Heart right ventricle (tissue), 16 donors: Measurements from ENCODE around the gene RASAL1. TPM values are rescaled to one million over a fixed set of nuclear protein-coding genes. Genes with fewer than 3 reads are reported as not detected.

Source experiments
- ATAC-seq, 8 donors: fragments of 200-7000 bp; cut with Tn5 transposase; one replicate each; pipeline ENCODE4 v1.9.1; 2020; ENCODE audit warnings: mild to moderate bottlenecking in 8 of 8, moderate library complexity in 8 of 8, moderate number of reproducible peaks in 1 of 8
- DNase-seq, 2 donors: peaks; one replicate each; pipeline ENCODE4 v3.0.0-alpha.2; 2020
- H3K27ac ChIP-seq, 10 donors: fragments of 200-600 bp; sonication (generic) in 2 of 10; one replicate each; pipeline versions ENCODE4 v1.5.0 to v1.8.0; 2020 to 2022; ENCODE audit warnings: mild to moderate bottlenecking in 3 of 10
- H3K27me3 ChIP-seq, 7 donors: fragments of 200-600 bp; one replicate each; pipeline ENCODE4 v1.8.0; 2021 to 2022; ENCODE audit warnings: mild to moderate bottlenecking in 2 of 7
- H3K36me3 ChIP-seq, 9 donors: fragments of 200-600 bp; sonication (generic) in 1 of 9; one replicate each; pipeline versions ENCODE4 v1.5.0 to v1.8.0; 2020 to 2022; ENCODE audit warnings: mild to moderate bottlenecking in 2 of 9
- H3K4me1 ChIP-seq, 9 donors: fragments of 200-600 bp; sonication (generic) in 1 of 9; one replicate each; pipeline versions ENCODE4 v1.5.0 to v1.8.0; 2020 to 2022; ENCODE audit warnings: mild to moderate bottlenecking in 4 of 9
- H3K4me3 ChIP-seq, 10 donors: fragments of 200-600 bp; sonication (generic) in 2 of 10; one replicate each; pipeline versions ENCODE4 v1.5.0 to v1.8.0; 2020 to 2022; ENCODE audit warnings: mild to moderate bottlenecking in 7 of 10, moderate library complexity in 2 of 10
- H3K9me3 ChIP-seq, 11 donors: fragments of 200-600 bp in 10 of 11; sonication (generic) in 2 of 11; one replicate each; pipeline versions ENCODE4 v1.5.0 to v1.8.0; 2013 to 2022; ENCODE audit warnings: mild to moderate bottlenecking in 2 of 11, control low read depth in 1 of 11, moderate library complexity in 1 of 11
- CTCF ChIP-seq, 9 donors: fragments of 200-600 bp; sonication (generic) in 2 of 9; IDR thresholded peaks; one replicate each; pipeline versions ENCODE4 v1.5.0 to v1.8.0; 2021 to 2022; ENCODE audit warnings: antibody characterized with exemption in 9 of 9, mild to moderate bottlenecking in 5 of 9, moderate library complexity in 1 of 9
- WGBS, 2 donors: extraction: QIAGEN DNeasy Blood & Tissue Kit; methylation state at CpG; one replicate each; pipeline ENCODE4 v1.1.7; 2013; ENCODE audit warnings: inconsistent platforms in 1 of 2; 5-methylcytosine and 5-hydroxymethylcytosine counted together
- intact Hi-C, 10 donors: fragments of 100-400 bp; cut with DNase I; formaldehyde crosslinking; loops; one replicate each; pipeline versions ENCODE4 v1.11.1 to v1.14.2; 2022
- polyA plus RNA-seq, 2 donors: library from polyadenylated mRNA; stranded (reverse); fragments of 200-250 nt; gene quantifications; one replicate each; pipeline ENCODE4 v1.2.3, GENCODE V29; 2013
- total RNA-seq, 10 donors: library from RNA; stranded (reverse); fragmentation: NEBNext Ultra II Directional in 3 of 10; extraction: Animal tissue kit (Norgen Biotek cat#: 25700) in 3 of 10; gene quantifications; one replicate each; pipeline versions ENCODE4 v1.2.1 to v1.2.4, GENCODE V29; 2021 to 2023
- donor health status: Arrhythmogenic right ventricular cardiomyopathy.
- donor health status: ischemic (EF 13 %, LVEDD 7.1; RV severe dilation, severe dysfunction).
- donor health status: healthy with polysubstance abuse.
- donor health status: DM: no; HTN: yes; CAD: no.
- donor health status: DM: no; HTN: no; CAD: no.
- donor health status: ischemic (EF 25% LVEDD 6.9; RV normal size, moderate dysfunction).
- donor health status: ischemic (EF 25% LVEDD 5.7; RV mildly dilated, moderate dysfunction).
- donor health status: healthy.
- donor health status: DM: yes; HTN: yes; CAD: no.
- donor health status: Ischemic cardiomyopathy.
- donor health status: ischemic (EF 35%, LVEDD 5.7; RV mildly dilated, moderate dysfunction).
- donor health status: nonischemic (EF 11% LVEDD 7.7; RV severe dilation, severe dysfunction).
- donor health status: DM: yes; HTN: yes; CAD: no.
- donor health status: PGD.
- donor health status: ischemic (EF 29% LVEDD 5.4; RV normal size, mild dysfunction).
- donor health status: nonischemic (EF 23%, LVEDD 6.1; RV moderate dilation, normal function).

RASAL1 gene
- total and polyA plus RNA-seq, 12 donors: not detected

DNA sequence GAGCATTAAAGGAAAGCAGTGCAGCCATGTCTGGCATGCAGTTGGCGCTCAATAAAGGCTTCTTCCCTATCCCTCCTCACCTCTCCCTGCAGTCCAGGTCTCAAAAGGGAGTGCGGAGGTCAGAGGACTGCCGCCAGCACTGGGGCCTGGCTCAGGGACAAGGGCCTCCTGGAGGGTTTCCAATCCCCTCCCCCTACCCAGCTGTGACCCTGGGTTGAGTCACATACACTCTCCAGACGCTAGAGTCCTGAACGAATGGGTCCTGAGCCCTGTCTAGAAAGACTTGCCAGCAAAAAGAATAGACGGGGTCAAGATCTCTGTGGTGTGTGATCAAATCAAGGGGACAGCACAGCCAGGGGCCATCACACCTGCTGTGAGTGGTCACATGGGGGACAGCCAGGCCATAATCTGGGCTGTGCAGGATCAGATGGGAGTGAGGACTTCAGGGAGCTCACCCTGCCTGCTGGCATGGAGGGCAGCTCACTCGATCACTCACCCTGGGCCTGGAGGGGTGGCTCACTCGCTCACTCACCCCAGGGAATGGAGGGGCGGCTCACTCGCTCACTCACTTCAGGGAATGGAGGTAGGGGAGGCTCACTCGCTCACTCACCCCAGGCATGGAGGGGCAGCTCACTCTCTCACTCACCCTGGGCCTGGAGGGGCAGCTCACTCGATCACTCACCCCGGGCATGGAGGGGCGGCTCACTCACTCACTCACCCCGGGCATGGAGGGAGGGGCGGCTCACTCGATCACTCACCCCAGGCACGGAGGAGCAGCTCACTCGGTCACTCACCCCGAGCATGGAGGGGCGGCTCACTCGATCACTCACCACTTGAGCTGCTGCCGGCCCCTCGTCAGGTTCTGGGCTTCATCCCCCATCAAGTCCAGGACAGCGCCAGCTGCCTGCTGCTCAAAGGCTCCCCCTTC lies 26.8 kb upstream of the RASAL1 start:
- whole genome bisulfite sequencing, 2 donors: 80 to 86% methylated on average over 25 of the region's 25 CpGs
- intact Hi-C loops: loop anchor here in 1 of 10 donors (5.0 kb wide), 1 partner anchor 990 kb away; no protein-coding TSS in a partner anchor
- H3K4me1 ChIP-seq: peaks cover 0 to 3% (median 0%) of the 10 kb centered on the region in 9 donors
- H3K27ac ChIP-seq: no peak overlapping the region
- no peak for TF ChIP-seq CTCF (IDR thresholded peaks at IDR 0.05)
- ATAC-seq (peak in 7 of 8 donors; percentile 29 to 67 (median 52)), DNase-seq (no peak)
- no peaks in the 10 kb centered on the region for H3K27me3 ChIP-seq
- peaks cover 9 to 100% (median 87%) of the 10 kb centered on the region in 9 donors for H3K36me3 ChIP-seq
- no peaks in the 10 kb centered on the region for H3K9me3 ChIP-seq
- no peak overlapping the region for H3K4me3 ChIP-seq

- Histone ChIP-seq H3K4me1 (peaks cover 0 to 3% (median 0%) of the 10 kb centered on the region in 9 donors), H3K36me3 (peaks cover 9 to 95% (median 79%) of the 10 kb centered on the region in 9 donors)
- intact Hi-C loops: loop anchor here in 1 of 10 donors (5.0 kb wide), 1 partner anchor 989 kb away; no protein-coding TSS in a partner anchor
These were observed 26.0 kb upstream of the RASAL1 start for GRCh38 chr12:113161415-113162016.

GRCh38 chr12:113159937-113160336 lies 24.4 kb upstream of the RASAL1 start:
- H3K9me3 ChIP-seq: no peaks in the 10 kb centered on the region
- no peak overlapping the region for H3K27ac ChIP-seq

More at GRCh38 chr12:113161415-113162016, 26.0 kb upstream of the RASAL1 start:
- TF ChIP-seq CTCF (IDR thresholded peaks at IDR 0.05): no peak
- ATAC-seq: no peak
- Histone ChIP-seq H3K27ac (no peak overlapping the region), H3K4me3 (no peak overlapping the region), H3K9me3 (no peaks in the 10 kb centered on the region), H3K27me3 (peaks cover 0 to 3% (median 0%) of the 10 kb centered on the region in 7 donors)
- no peak for DNase-seq
- 79 to 81% methylated on average over 22 to 26 of the region's 26 CpGs for WGBS, 2 donors

More at GRCh38 chr12:113159937-113160336, 24.4 kb upstream of the RASAL1 start:
- intact Hi-C loops: loop anchor here in 3 of 10 donors (5.0 to 10.0 kb wide), 2 partner anchors 105 to 988 kb away; partner anchors contain the start of gene DTX1 (in 2 of the 3)
- Histone ChIP-seq H3K4me1 (peaks cover 0 to 5% (median 0%) of the 10 kb centered on the region in 9 donors), H3K36me3 (peaks cover 3 to 79% (median 63%) of the 10 kb centered on the region in 9 donors), H3K27me3 (peaks cover 0 to 17% (median 16%) of the 10 kb centered on the region in 7 donors), H3K4me3 (no peak overlapping the region)
- no peak for ATAC-seq
- no peak for TF ChIP-seq CTCF (IDR thresholded peaks at IDR 0.05)
- 95 to 98% methylated on average over 7 of the region's 7 CpGs for WGBS, 2 donors
- no peak for DNase-seq
